Activated CD8-positive, alpha-beta memory T cell treated with anti-CD3 and anti-CD28 coated beads for 4 hours (primary cell): ENCODE measurements around the gene DNAJB13.
A peak's percentile ranks its signal among the peaks of the same experiment; 100 is the strongest.

Experiments
- DNase-seq, 2 donors: peaks; one replicate each; pipeline ENCODE4 v3.0.0-alpha.2; 2020; ENCODE audit warnings: low read depth in 2 of 2

Gene DNAJB13

GRCh38 chr11:74000307-74001133 is 49.7 kb downstream of the DNAJB13 start:
- no peak for DNase-seq

GRCh38 chr11:74001822-74002286 is 51.0 kb downstream of the DNAJB13 start:
- no peak for DNase-seq

- no peak for DNase-seq
Observed at GRCh38 chr11:74002832-74003231, 52.0 kb downstream of the DNAJB13 start.

GRCh38 chr11:74004046-74004695 is 53.3 kb downstream of the DNAJB13 start:
- no peak for DNase-seq

- DNase-seq = peak; percentile 54 to 70
Observed at GRCh38 chr11:74004759-74005615, 54.2 kb downstream of the DNAJB13 start.

- DNase-seq = no peak
Observed at GRCh38 chr11:74005721-74006517, 55.1 kb downstream of the DNAJB13 start.

- no peak for DNase-seq
Observed at GRCh38 chr11:74006743-74007304, 56.0 kb downstream of the DNAJB13 start.

GRCh38 chr11:74007691-74008372 is 57.0 kb downstream of the DNAJB13 start:
- no peak for DNase-seq

GRCh38 chr11:74008373-74009229 is 57.8 kb downstream of the DNAJB13 start, which contains the start of gene UCP3:
Gene UCP3, minus strand, starts transcription at chr11:74009085. Its CDS starts 2,043 bp downstream, at chr11:74007042.
- no peak for DNase-seq

GRCh38 chr11:74009230-74009547 is 58.4 kb downstream of the DNAJB13 start:
- DNase-seq = no peak

- DNase-seq = no peak
Observed at GRCh38 chr11:74009675-74010305, 59.0 kb downstream of the DNAJB13 start.

GRCh38 chr11:74010306-74011300 is 59.8 kb downstream of the DNAJB13 start:
- DNase-seq = no peak

- no peak for DNase-seq
Observed at GRCh38 chr11:74011360-74012073, 60.7 kb downstream of the DNAJB13 start.

GRCh38 chr11:74012074-74012809 is 61.4 kb downstream of the DNAJB13 start:
- DNase-seq = no peak

GRCh38 chr11:74013141-74013540 is 62.3 kb downstream of the DNAJB13 start:
- no peak for DNase-seq

- no peak for DNase-seq
Observed at GRCh38 chr11:74014880-74015279, 64.1 kb downstream of the DNAJB13 start.
